ENCODE results near the gene CFAP100. TPM values are rescaled to one million over a fixed set of nuclear protein-coding genes. Genes with fewer than 3 reads are reported as not detected.

The CFAP100 gene
- total and polyA plus RNA-seq, 9 of the 15 experiments (the other 6 are each of a cell fraction or from before 2014, with no cell fraction given) = not detected

GRCh38 chr3:126445506-126445905, 50.8 kb downstream of the CFAP100 start:
- DNase-seq (ENCODE audit: extremely low read depth in 1 of 4, low spot score in 3 of 4) = no peak
- FAIRE-seq = no peak
- Histone ChIP-seq H3K4me3 (no peak overlapping the region), H3K27me3 (ENCODE audit: control insufficient read depth in 2 of 2, insufficient read depth in 2 of 2, low read length in 2 of 2) (no peaks in the 10 kb centered on the region), H3K79me2 (ENCODE audit: control insufficient read depth, insufficient read depth, low read length) (no peaks in the 10 kb centered on the region), H3K27ac (ENCODE audit: extremely low read depth, low read depth, low read length) (no peak overlapping the region), H3K36me3 (ENCODE audit: control insufficient read depth, insufficient read depth, low read length) (peaks cover 13% of the 10 kb centered on the region; the same call in 1 of the 3 replicates), H3K4me2 (ENCODE audit: insufficient read depth, low read length) (no peak overlapping the region), H3K9ac (ENCODE audit: insufficient read depth in 1 of 2, low read depth in 2 of 2, low read length in 2 of 2) (no peak overlapping the region), H3K4me1 (replicated peaks in 1 of 2; ENCODE audit: control insufficient read depth in 2 of 2, insufficient read depth in 2 of 2, low read length in 2 of 2) (no peaks in the 10 kb centered on the region), H3K9me1 (ENCODE audit: control insufficient read depth, insufficient read depth, low read length) (no peaks in the 10 kb centered on the region), H4K20me1 (replicated peaks; ENCODE audit: control insufficient read depth, insufficient read depth, low read length) (no peaks in the 10 kb centered on the region), H2AFZ (ENCODE audit: low read depth, low read length) (no peak overlapping the region), H3K9me3 (replicated peaks; ENCODE audit: control insufficient read depth, insufficient read depth, low read depth, low read length) (no peaks in the 10 kb centered on the region)
- WGBS (ENCODE audit: insufficient coverage, low coverage, missing lambda C conversion rate) = 62% methylated on average over 4 of the region's 5 CpGs
- ChIA-PET CTCF (ENCODE audit: low intra/inter-chr PET ratio) (no interaction called here), POLR2A (interaction anchor here (1.6 kb wide), 1 partner anchor 15 kb away, joined by 3 read pairs; no protein-coding TSS in a partner anchor)
- intact Hi-C loops (cut with micrococcal nuclease) (no loop called here), in situ Hi-C loops (cut with MboI) (no loop called here)
- no TSS peak for BruUV-seq (replicated peaks)
- no peak for TF ChIP-seq FOXJ3 (CRISPR knock-in tag; IDR thresholded peaks at IDR 0.05)
- TF ChIP-seq ZMIZ1 (IDR thresholded peaks at IDR 0.05; ENCODE audit: low read depth in 2 of 2, low read length in 2 of 2) = no peak
- no peak for TF ChIP-seq THAP7 (CRISPR knock-in tag; IDR thresholded peaks at IDR 0.05)
- no peak for TF ChIP-seq ZBTB5 (IDR thresholded peaks at IDR 0.05)
- no peak for TF ChIP-seq ETV1 (tag; conservative IDR thresholded peaks at IDR 0.05; ENCODE audit: low read depth)
- no peak for TF ChIP-seq YY1 (IDR thresholded peaks at IDR 0.05; ENCODE audit: borderline replicate concordance in 1 of 3, control insufficient read depth in 1 of 3, extremely low read depth in 1 of 3, insufficient read depth in 3 of 3, insufficient read length in 1 of 3, insufficient replicate concordance in 2 of 3, low read depth in 1 of 3, low read length in 2 of 3)
- no peak for TF ChIP-seq TCF7L2 (IDR thresholded peaks at IDR 0.05; ENCODE audit: low read depth, low read length)
- no peak for TF ChIP-seq MEIS2 (IDR thresholded peaks at IDR 0.05; ENCODE audit: partially characterized antibody)
- no peak for TF ChIP-seq ETS2 (tag; IDR thresholded peaks at IDR 0.05; ENCODE audit: borderline replicate concordance, poor library complexity, severe bottlenecking)
- TF ChIP-seq GATAD2A (IDR thresholded peaks at IDR 0.05) = no peak
- TF ChIP-seq CBX1 (IDR thresholded peaks at IDR 0.05; ENCODE audit: low read depth) = no peak
- no peak for ATAC-seq

All from K562 (cell line).